IgD-negative memory B cell (primary cell): Measurements from ENCODE around the gene SEC14L2. TPM values are rescaled to one million over a fixed set of nuclear protein-coding genes. Genes with fewer than 3 reads are reported as not detected.

Experiments
- H3K27ac Mint-ChIP-seq, 3 donors: one replicate each; pipeline ENCODE4 v1.8.0; 2020 to 2022; ENCODE audit warnings: mild to moderate bottlenecking in 3 of 3, mixed read lengths in 3 of 3, moderate library complexity in 1 of 3
- H3K27me3 Mint-ChIP-seq: one replicate; pipeline ENCODE4 v1.8.0; 2021; ENCODE audit warnings: mixed read lengths
- H3K36me3 Mint-ChIP-seq: one replicate; pipeline ENCODE4 v1.8.0; 2020; ENCODE audit warnings: mild to moderate bottlenecking, mixed read lengths
- H3K4me1 Mint-ChIP-seq, 3 donors: one replicate each; pipeline ENCODE4 v1.8.0; 2020 to 2022; ENCODE audit warnings: mixed read lengths in 3 of 3, mild to moderate bottlenecking in 1 of 3
- H3K4me3 Mint-ChIP-seq, 4 donors: one replicate each; pipeline ENCODE4 v1.8.0; 2020 to 2022; ENCODE audit warnings: mild to moderate bottlenecking in 4 of 4, mixed read lengths in 4 of 4, moderate library complexity in 3 of 4
- H3K9me3 Mint-ChIP-seq, 3 donors: one replicate each; pipeline ENCODE4 v1.8.0; 2020 to 2021; ENCODE audit warnings: mixed read lengths in 3 of 3, mild to moderate bottlenecking in 1 of 3
- polyA plus RNA-seq: library from polyadenylated mRNA; unstranded; fragments of 300-500 nt; fragmentation: Illumina TruSeq; gene quantifications from one replicate; pipeline ENCODE4 v1.2.3, GENCODE V29; 2021

SEC14L2 gene
- 1.1 TPM for polyA plus RNA-seq

- H3K4me1 Mint-ChIP-seq, result peaks cover 2 to 6% (median 5%) of the 10 kb centered on the region in 3 donors
- H3K27me3 Mint-ChIP-seq, result peaks cover 44% of the 10 kb centered on the region
- H3K4me3 Mint-ChIP-seq, result peak within 1 kb of the TSS; percentile 50 to 89 (median 80)
- H3K36me3 Mint-ChIP-seq, result no peaks in the 10 kb centered on the region
- peaks cover 0 to 2% (median 0%) of the 10 kb centered on the region in 3 donors for H3K9me3 Mint-ChIP-seq
- H3K27ac Mint-ChIP-seq, result peak within 1 kb of the TSS in 1 of 3 donors; percentile 23
Measured at GRCh38 chr22:30396871-30397655, at the start of gene SEC14L2. SEC14L2 (plus strand) TSS chr22:30397018; CDS start chr22:30397117, 99 bp downstream.

- Mint-ChIP-seq H3K27me3 (no peaks in the 10 kb centered on the region), H3K36me3 (peaks cover 5% of the 10 kb centered on the region), H3K4me3 (peak overlapping the region in 1 of 4 donors; percentile 64), H3K4me1 (peaks cover 16 to 27% (median 18%) of the 10 kb centered on the region in 3 donors), H3K27ac (peak overlapping the region in 1 of 3 donors; percentile 67), H3K9me3 (no peaks in the 10 kb centered on the region)
Measured at GRCh38 chr22:30347255-30347892, 49.4 kb upstream of the SEC14L2 start.

- Mint-ChIP-seq H3K4me1 (peaks cover 16 to 25% (median 24%) of the 10 kb centered on the region in 3 donors), H3K4me3 (no peak overlapping the region), H3K9me3 (no peaks in the 10 kb centered on the region), H3K27me3 (no peaks in the 10 kb centered on the region), H3K36me3 (peaks cover 3% of the 10 kb centered on the region), H3K27ac (peak overlapping the region in 1 of 3 donors; percentile 35)
Measured at GRCh38 chr22:30348404-30348803, 48.4 kb upstream of the SEC14L2 start.

- H3K27ac Mint-ChIP-seq, result peak overlapping the region in 1 of 3 donors; percentile 35
- H3K9me3 Mint-ChIP-seq, result no peaks in the 10 kb centered on the region
- no peak overlapping the region for H3K4me3 Mint-ChIP-seq
- peaks cover 20 to 27% (median 26%) of the 10 kb centered on the region in 3 donors for H3K4me1 Mint-ChIP-seq
- H3K36me3 Mint-ChIP-seq, result peaks cover 2% of the 10 kb centered on the region
- H3K27me3 Mint-ChIP-seq, result no peaks in the 10 kb centered on the region
Measured at GRCh38 chr22:30348809-30349208, 48.0 kb upstream of the SEC14L2 start.

- Mint-ChIP-seq H3K27me3 (no peaks in the 10 kb centered on the region), H3K4me3 (no peak overlapping the region), H3K9me3 (no peaks in the 10 kb centered on the region), H3K4me1 (peaks cover 41 to 47% (median 46%) of the 10 kb centered on the region in 3 donors), H3K36me3 (peaks cover 2% of the 10 kb centered on the region), H3K27ac (peak overlapping the region in 2 of 3 donors; percentile 2 to 53)
Measured at GRCh38 chr22:30351226-30351625, 45.6 kb upstream of the SEC14L2 start.

GRCh38 chr22:30354644-30355043, 42.2 kb upstream of the SEC14L2 start:
- H3K4me3 Mint-ChIP-seq, result peak overlapping the region; percentile 94 to 99 (median 99)
- H3K4me1 Mint-ChIP-seq, result peaks cover 41 to 55% (median 49%) of the 10 kb centered on the region in 3 donors
- peak overlapping the region in 1 of 3 donors; percentile 95 for H3K27ac Mint-ChIP-seq
- no peaks in the 10 kb centered on the region for H3K9me3 Mint-ChIP-seq
- no peaks in the 10 kb centered on the region for H3K27me3 Mint-ChIP-seq
- H3K36me3 Mint-ChIP-seq, result peaks cover 2% of the 10 kb centered on the region

- peak within 1 kb of the TSS; percentile 94 to 99 (median 99) for H3K4me3 Mint-ChIP-seq
- H3K27me3 Mint-ChIP-seq, result no peaks in the 10 kb centered on the region
- H3K9me3 Mint-ChIP-seq, result no peaks in the 10 kb centered on the region
- peak within 1 kb of the TSS; percentile 95 to 99 (median 96) for H3K27ac Mint-ChIP-seq
- peaks cover 27 to 42% (median 39%) of the 10 kb centered on the region in 3 donors for H3K4me1 Mint-ChIP-seq
- H3K36me3 Mint-ChIP-seq, result peaks cover 2% of the 10 kb centered on the region
Measured at GRCh38 chr22:30356449-30357235, 40.2 kb upstream of the SEC14L2 start, which contains the start of the genes CCDC157 and SF3A1. CCDC157 (plus strand) TSS chr22:30357007; CDS start chr22:30366001, 8,994 bp downstream. SF3A1 (minus strand) TSS chr22:30356894; CDS start chr22:30356792, 102 bp downstream.

- peaks cover 2% of the 10 kb centered on the region for H3K36me3 Mint-ChIP-seq
- no peaks in the 10 kb centered on the region for H3K27me3 Mint-ChIP-seq
- peak overlapping the region; percentile 95 to 99 (median 96) for H3K27ac Mint-ChIP-seq
- H3K4me3 Mint-ChIP-seq, result peak overlapping the region; percentile 94 to 99 (median 99)
- peaks cover 26 to 39% (median 37%) of the 10 kb centered on the region in 3 donors for H3K4me1 Mint-ChIP-seq
- no peaks in the 10 kb centered on the region for H3K9me3 Mint-ChIP-seq
Measured at GRCh38 chr22:30357236-30357570, 39.6 kb upstream of the SEC14L2 start.

- Mint-ChIP-seq H3K4me3 (peak overlapping the region; percentile 94 to 99 (median 99)), H3K4me1 (peaks cover 28 to 39% (median 34%) of the 10 kb centered on the region in 3 donors), H3K36me3 (no peaks in the 10 kb centered on the region), H3K27ac (peak overlapping the region in 2 of 3 donors; percentile 95 to 96), H3K27me3 (no peaks in the 10 kb centered on the region), H3K9me3 (no peaks in the 10 kb centered on the region)
Measured at GRCh38 chr22:30357650-30358215, 39.1 kb upstream of the SEC14L2 start.

- H3K36me3 Mint-ChIP-seq, result no peaks in the 10 kb centered on the region
- no peaks in the 10 kb centered on the region for H3K27me3 Mint-ChIP-seq
- H3K9me3 Mint-ChIP-seq, result no peaks in the 10 kb centered on the region
- H3K27ac Mint-ChIP-seq, result peak overlapping the region in 1 of 3 donors; percentile 74
- peak overlapping the region in 3 of 4 donors; percentile 37 to 99 (median 54) for H3K4me3 Mint-ChIP-seq
- peaks cover 28 to 37% (median 32%) of the 10 kb centered on the region in 3 donors for H3K4me1 Mint-ChIP-seq
Measured at GRCh38 chr22:30358541-30358940, 38.3 kb upstream of the SEC14L2 start.

- Mint-ChIP-seq H3K27me3 (no peaks in the 10 kb centered on the region), H3K9me3 (no peaks in the 10 kb centered on the region), H3K4me1 (peaks cover 4 to 8% (median 6%) of the 10 kb centered on the region in 3 donors), H3K4me3 (peak overlapping the region in 1 of 4 donors; percentile 21), H3K27ac (no peak overlapping the region), H3K36me3 (peaks cover 5% of the 10 kb centered on the region)
Measured at GRCh38 chr22:30361916-30362650, 34.7 kb upstream of the SEC14L2 start.

GRCh38 chr22:30362651-30363281, 34.1 kb upstream of the SEC14L2 start:
- Mint-ChIP-seq H3K4me3 (no peak overlapping the region), H3K9me3 (no peaks in the 10 kb centered on the region), H3K36me3 (peaks cover 5% of the 10 kb centered on the region), H3K27ac (no peak overlapping the region), H3K4me1 (peaks cover 1 to 5% (median 3%) of the 10 kb centered on the region in 3 donors), H3K27me3 (no peaks in the 10 kb centered on the region)

- Mint-ChIP-seq H3K27me3 (no peaks in the 10 kb centered on the region), H3K4me3 (no peak overlapping the region), H3K9me3 (no peaks in the 10 kb centered on the region), H3K4me1 (peaks cover 0 to 1% (median 0%) of the 10 kb centered on the region in 3 donors), H3K27ac (no peak overlapping the region), H3K36me3 (peaks cover 7% of the 10 kb centered on the region)
Measured at GRCh38 chr22:30365891-30366290, 30.9 kb upstream of the SEC14L2 start.
